Tibial nerve (tissue), 4 donors: ENCODE results near the gene POLR1G. TPM values are rescaled to one million over a fixed set of nuclear protein-coding genes. Genes with fewer than 3 reads are reported as not detected.

Experiments
- DNase-seq, 2 donors: peaks; one replicate each; pipeline ENCODE4 v3.0.0-alpha.2; 2019; ENCODE audit warnings: low spot score in 2 of 2
- H3K27ac ChIP-seq, 4 donors: fragments of 200-600 bp; sonication (generic) in 3 of 4; one replicate each; pipeline ENCODE4 v1.5.1; 2017 to 2019; ENCODE audit warnings: mild to moderate bottlenecking in 1 of 4
- H3K27me3 ChIP-seq, 2 donors: fragments of 200-600 bp; sonication (generic) in 1 of 2; one replicate each; pipeline versions ENCODE4 v1.5.1 to v1.6.0; 2017 to 2019
- H3K36me3 ChIP-seq, 3 donors: fragments of 200-600 bp; sonication (generic); one replicate each; pipeline ENCODE4 v1.5.1; 2018 to 2019
- H3K4me1 ChIP-seq, 4 donors: fragments of 200-600 bp; sonication (generic) in 3 of 4; one replicate each; pipeline ENCODE4 v1.5.1; 2017 to 2019
- H3K4me3 ChIP-seq, 4 donors: fragments of 200-600 bp; sonication (generic) in 3 of 4; one replicate each; pipeline ENCODE4 v1.5.1; 2017 to 2019; ENCODE audit warnings: mild to moderate bottlenecking in 1 of 4, moderate library complexity in 1 of 4
- H3K9me3 ChIP-seq, 4 donors: fragments of 200-600 bp; sonication (generic) in 3 of 4; one replicate each; pipeline ENCODE4 v1.5.1; 2017 to 2019
- EP300 ChIP-seq, 2 donors: sonication (generic); formaldehyde crosslinking; IDR thresholded peaks; one replicate each; pipeline ENCODE4 v1.6.1; 2017; ENCODE audit warnings: antibody characterized with exemption in 2 of 2, mild to moderate bottlenecking in 1 of 2
- POLR2A ChIP-seq, 2 donors: fragments of 450-650 bp; IDR thresholded peaks; one replicate each; pipeline ENCODE4 v1.6.1; 2017; ENCODE audit warnings: antibody characterized with exemption in 2 of 2, mild to moderate bottlenecking in 2 of 2, moderate library complexity in 2 of 2
- WGBS, 2 donors: methylation state at CpG; one replicate each; pipeline ENCODE4 v1.1.5; 2018; 5-methylcytosine and 5-hydroxymethylcytosine counted together
- total RNA-seq, 4 donors: library from RNA; depleted of rRNA; stranded (reverse); fragments of >200 nt; gene quantifications; one replicate each; pipeline ENCODE4 v1.1.0, GENCODE V29; 2016
- TF ChIP-seq, protein P1 (sequence below), 5 experiments: fragments of 200-600 bp in 3 of 5; fragments of 450-650 bp in 2 of 5; sonication (generic) in 3 of 5; IDR thresholded peaks; one replicate each; pipeline ENCODE4 v1.5.1; 2016 to 2019; ENCODE audit warnings: antibody characterized with exemption in 5 of 5, mild to moderate bottlenecking in 3 of 5, moderate library complexity in 2 of 5

Gene POLR1G
- total RNA-seq, 4 donors from 2014 or later, result 2.2 to 10.8 (median 6.2) TPM

DNA sequence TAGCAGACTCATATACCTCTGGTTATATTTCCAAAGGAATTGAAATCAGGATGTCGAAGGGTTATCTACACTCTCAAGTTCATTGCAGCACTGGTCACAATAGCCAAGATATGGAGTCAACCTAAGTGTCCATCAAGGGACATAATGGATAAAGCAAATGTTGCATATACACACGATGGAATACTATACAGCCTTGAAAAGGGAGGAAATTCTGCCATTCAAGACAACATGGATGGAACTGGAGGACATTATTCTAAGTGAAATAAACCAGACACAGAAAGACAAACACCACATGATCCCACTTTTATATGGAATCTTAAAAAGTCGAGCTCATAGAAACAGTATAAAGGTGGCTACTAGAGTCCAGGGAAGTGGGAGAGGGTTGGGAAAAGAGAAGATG is 30.9 kb downstream of the POLR1G start:
- peaks cover 0 to 16% (median 0%) of the 10 kb centered on the region in 4 donors for H3K4me1 ChIP-seq
- H3K27me3 ChIP-seq, result no peaks in the 10 kb centered on the region
- 85 to 89% methylated on average over 3 of the region's 3 CpGs for whole genome bisulfite sequencing, 2 donors
- H3K27ac ChIP-seq, result no peak overlapping the region
- DNase-seq, result no peak
- no peak overlapping the region for H3K4me3 ChIP-seq
- H3K36me3 ChIP-seq, result no peaks in the 10 kb centered on the region
- TF ChIP-seq EP300 (IDR thresholded peaks at IDR 0.05) (no peak), POLR2A (IDR thresholded peaks at IDR 0.05) (no peak)
- TF ChIP-seq, protein P1, sequence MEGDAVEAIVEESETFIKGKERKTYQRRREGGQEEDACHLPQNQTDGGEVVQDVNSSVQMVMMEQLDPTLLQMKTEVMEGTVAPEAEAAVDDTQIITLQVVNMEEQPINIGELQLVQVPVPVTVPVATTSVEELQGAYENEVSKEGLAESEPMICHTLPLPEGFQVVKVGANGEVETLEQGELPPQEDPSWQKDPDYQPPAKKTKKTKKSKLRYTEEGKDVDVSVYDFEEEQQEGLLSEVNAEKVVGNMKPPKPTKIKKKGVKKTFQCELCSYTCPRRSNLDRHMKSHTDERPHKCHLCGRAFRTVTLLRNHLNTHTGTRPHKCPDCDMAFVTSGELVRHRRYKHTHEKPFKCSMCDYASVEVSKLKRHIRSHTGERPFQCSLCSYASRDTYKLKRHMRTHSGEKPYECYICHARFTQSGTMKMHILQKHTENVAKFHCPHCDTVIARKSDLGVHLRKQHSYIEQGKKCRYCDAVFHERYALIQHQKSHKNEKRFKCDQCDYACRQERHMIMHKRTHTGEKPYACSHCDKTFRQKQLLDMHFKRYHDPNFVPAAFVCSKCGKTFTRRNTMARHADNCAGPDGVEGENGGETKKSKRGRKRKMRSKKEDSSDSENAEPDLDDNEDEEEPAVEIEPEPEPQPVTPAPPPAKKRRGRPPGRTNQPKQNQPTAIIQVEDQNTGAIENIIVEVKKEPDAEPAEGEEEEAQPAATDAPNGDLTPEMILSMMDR (IDR thresholded peaks at IDR 0.05), result no peak
- H3K9me3 ChIP-seq, result no peaks in the 10 kb centered on the region

DNA sequence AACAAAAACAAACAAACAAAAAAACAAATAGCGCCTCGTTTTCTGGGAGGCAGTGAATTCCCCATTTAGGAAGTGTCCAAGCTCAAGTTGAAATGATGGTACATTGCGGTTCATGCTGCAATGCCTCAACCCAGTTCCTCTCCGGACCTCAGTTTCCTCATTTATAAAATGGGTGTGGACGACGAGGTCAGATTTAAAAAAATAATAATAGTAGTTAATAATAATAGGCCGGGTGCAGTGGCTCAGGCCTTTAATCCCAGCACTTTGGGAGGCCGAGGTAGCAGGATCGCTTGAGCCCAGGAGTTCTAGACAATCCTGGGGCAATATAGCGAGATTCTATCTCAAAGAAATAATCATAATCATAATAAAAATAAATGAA is 32.7 kb downstream of the POLR1G start:
- WGBS, 2 donors, result 35 to 36% methylated on average over 10 of the region's 10 CpGs
- H3K4me3 ChIP-seq, result peak overlapping the region; percentile 49 to 78 (median 68)
- DNase-seq, result no peak

DNA sequence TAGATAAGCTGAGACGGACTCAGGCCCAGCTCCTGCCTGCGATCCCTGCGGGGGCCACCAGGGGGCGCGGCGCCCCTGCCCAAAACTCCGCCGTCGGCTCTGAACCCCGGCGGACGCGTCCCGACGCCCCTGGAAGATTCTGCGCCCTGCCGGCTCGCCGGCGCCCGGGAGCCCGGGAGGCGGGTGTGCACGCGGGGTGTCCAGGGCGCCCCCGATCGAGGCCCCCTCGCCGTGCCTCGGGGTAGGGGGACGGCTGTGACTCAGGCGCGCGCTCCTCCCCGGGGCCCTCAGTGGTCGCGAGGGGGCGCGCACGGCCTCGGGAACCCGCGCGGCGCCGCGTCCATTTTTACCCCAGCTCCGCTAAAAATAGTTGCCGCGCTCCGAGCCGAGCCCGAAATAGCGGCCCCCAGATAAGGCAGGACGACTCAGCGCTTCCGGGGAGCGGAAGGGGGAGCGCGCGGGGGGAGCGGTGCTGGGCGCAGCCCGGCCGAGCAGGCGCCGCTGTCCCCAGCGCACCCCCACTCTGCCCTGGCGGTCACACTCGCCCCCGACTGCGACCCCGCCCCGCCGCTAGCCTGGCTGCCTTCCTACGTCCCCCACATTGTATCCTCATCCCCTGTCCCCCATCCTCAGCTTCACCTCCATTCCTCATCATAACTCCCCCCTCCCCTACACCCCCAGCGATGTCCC is 33.3 kb downstream of the POLR1G start:
- 0% methylated on average over 39 to 51 of the region's 78 CpGs for WGBS, 2 donors

More for the DNA sequence above, 32.7 kb downstream of the POLR1G start:
- Histone ChIP-seq H3K27ac (peak overlapping the region; percentile 91 to 97 (median 94)), H3K27me3 (no peaks in the 10 kb centered on the region), H3K9me3 (no peaks in the 10 kb centered on the region), H3K4me1 (peaks cover 0 to 31% (median 5%) of the 10 kb centered on the region in 4 donors), H3K36me3 (no peaks in the 10 kb centered on the region)
- no peak for TF ChIP-seq EP300 (IDR thresholded peaks at IDR 0.05)
- TF ChIP-seq POLR2A (IDR thresholded peaks at IDR 0.05), result no peak
- TF ChIP-seq, protein P1 (IDR thresholded peaks at IDR 0.05), result no peak

GRCh38 chr19:45440259-45440638 is 33.8 kb downstream of the POLR1G start:
- TF ChIP-seq, protein P1 (IDR thresholded peaks at IDR 0.05), result no peak
- DNase-seq, result no peak
- H3K27ac ChIP-seq, result peak overlapping the region; percentile 91 to 97 (median 94)
- peak overlapping the region; percentile 49 to 78 (median 68) for H3K4me3 ChIP-seq
- no peaks in the 10 kb centered on the region for H3K36me3 ChIP-seq
- no peaks in the 10 kb centered on the region for H3K9me3 ChIP-seq
- 52 to 59% methylated on average over 9 of the region's 9 CpGs for WGBS, 2 donors
- no peaks in the 10 kb centered on the region for H3K27me3 ChIP-seq
- H3K4me1 ChIP-seq, result peaks cover 0 to 41% (median 10%) of the 10 kb centered on the region in 4 donors

More for the DNA sequence above, 33.3 kb downstream of the POLR1G start:
- peak overlapping the region; percentile 91 to 97 (median 94) for H3K27ac ChIP-seq
- no peaks in the 10 kb centered on the region for H3K36me3 ChIP-seq
- peak overlapping the region; percentile 49 to 78 (median 68) for H3K4me3 ChIP-seq
- H3K4me1 ChIP-seq, result peaks cover 0 to 36% (median 8%) of the 10 kb centered on the region in 4 donors
- TF ChIP-seq, protein P1 (IDR thresholded peaks at IDR 0.05), result peak; percentile 98 to 100 (median 100)
- TF ChIP-seq POLR2A (IDR thresholded peaks at IDR 0.05) (peak in 1 of 2 donors; percentile 36), EP300 (IDR thresholded peaks at IDR 0.05) (peak in 1 of 2 donors; percentile 56)
- peak; percentile 72 to 73 for DNase-seq
- H3K27me3 ChIP-seq, result no peaks in the 10 kb centered on the region
- H3K9me3 ChIP-seq, result no peaks in the 10 kb centered on the region

- Histone ChIP-seq H3K36me3 (no peaks in the 10 kb centered on the region), H3K9me3 (no peaks in the 10 kb centered on the region), H3K4me3 (no peak overlapping the region), H3K27me3 (no peaks in the 10 kb centered on the region), H3K27ac (peak overlapping the region; percentile 91 to 97 (median 94)), H3K4me1 (peaks cover 0 to 44% (median 10%) of the 10 kb centered on the region in 4 donors)
- 85 to 91% methylated on average over 9 of the region's 9 CpGs for WGBS, 2 donors
- TF ChIP-seq, protein P1 (IDR thresholded peaks at IDR 0.05), result no peak
- TF ChIP-seq EP300 (IDR thresholded peaks at IDR 0.05), result no peak
- no peak for TF ChIP-seq POLR2A (IDR thresholded peaks at IDR 0.05)
- no peak for DNase-seq
These were observed 34.6 kb downstream of the POLR1G start for GRCh38 chr19:45440873-45441654.
